ENCODE results near the gene ZNF205. TPM values are rescaled to one million over a fixed set of nuclear protein-coding genes. Genes with fewer than 3 reads are reported as not detected.
"Not testable (repeated sequence)": the region's sequence is repeated elsewhere in the genome, so short reads cannot be mapped to it uniquely, and the experiment has no call there.

ZNF205 gene
- total and polyA plus RNA-seq, 10 of the 15 experiments (the other 5 are each of a cell fraction or from before 2014, with no cell fraction given), result 0.26 to 1.5 (median 0.78) TPM; not detected in 2

- TF ChIP-seq ZBTB11 (CRISPR knock-in tag; IDR thresholded peaks at IDR 0.05), result no peak
- TF ChIP-seq CBFB (IDR thresholded peaks at IDR 0.05; ENCODE audit: low read depth), result no peak
- TF ChIP-seq FOS (IDR thresholded peaks at IDR 0.05; ENCODE audit: borderline replicate concordance, extremely low read depth, insufficient read length), result no peak
- in situ Hi-C loops (cut with MboI), result no loop called here
- Histone ChIP-seq H3K4me2 (ENCODE audit: control insufficient read depth, insufficient read depth) (no peak overlapping the region), H3K4me1 (ENCODE audit: control insufficient read depth, insufficient read depth, low read length) (peaks cover 12% of the 10 kb centered on the region), H3K9ac (ENCODE audit: control insufficient read depth, insufficient read depth, low read length) (no peak overlapping the region), H3K27me3 (replicated peaks in 1 of 2; ENCODE audit: control insufficient read depth in 2 of 2, insufficient read depth in 2 of 2, low read length in 1 of 2) (no peaks in the 10 kb centered on the region; a peak in 2 of 4 replicates), H4K20me1 (ENCODE audit: control insufficient read depth, insufficient read depth) (no peaks in the 10 kb centered on the region), H3K4me3 (no peak overlapping the region), H2AFZ (ENCODE audit: control insufficient read depth, low read depth, low read length) (no peak overlapping the region), H3K27ac (ENCODE audit: control insufficient read depth, insufficient read depth) (no peak overlapping the region), H3K36me3 (ENCODE audit: control insufficient read depth in 2 of 2, insufficient read depth in 2 of 2, low read length in 1 of 2) (no peaks in the 10 kb centered on the region), H3K9me3 (replicated peaks; ENCODE audit: control insufficient read depth, insufficient read depth, low read length) (no peaks in the 10 kb centered on the region), H3K79me2 (ENCODE audit: control insufficient read depth, insufficient read depth, low read length) (no peaks in the 10 kb centered on the region)
- FAIRE-seq, result no peak
- RAD21 ChIA-PET (ENCODE audit: unreplicated experiment), result interaction anchor here (0.8 to 2.1 kb wide), 8 partner anchors 15 to 162 kb away, joined by 3 to 11 read pairs (median 4); partner anchors contain the start of gene ZNF213
- CTCF ChIA-PET, result interaction anchor here (0.6 to 1.6 kb wide), 15 partner anchors 8 to 138 kb away, joined by 3 to 11 read pairs (median 4); partner anchors contain the start of genes ZNF213 and ZSCAN10
- 6% methylated on average over 1 of the region's 1 CpG for WGBS (ENCODE audit: insufficient coverage, insufficient replicate concordance, low lambda C conversion rate, missing lambda C conversion rate)
- no peak for DNase-seq (ENCODE audit: low read depth, low spot score)
- ATAC-seq, result no peak
- no TSS peak for BruUV-seq (replicated peaks)
- intact Hi-C loops (cut with micrococcal nuclease; ENCODE audit: unreplicated experiment), result loop anchor here (2.0 kb wide), 1 partner anchor 108 kb away; no protein-coding TSS in a partner anchor
- SMC1A ChIA-PET (ENCODE audit: uncharacterized antibody, unreplicated experiment), result interaction anchor here (0.6 to 1.3 kb wide), 6 partner anchors 16 to 107 kb away, joined by 3 to 10 read pairs (median 4); partner anchors contain the start of gene ZNF213
- POLR2A ChIA-PET, result interaction anchor here (0.6 kb wide), 1 partner anchor 1683 kb away, joined by 3 read pairs; no protein-coding TSS in a partner anchor
Observed at GRCh38 chr16:3166505-3166886, 54.1 kb downstream of the ZNF205 start.

GRCh38 chr16:3168729-3169128 is 56.3 kb downstream of the ZNF205 start:
- BruUV-seq (replicated peaks); H3K9ac ChIP-seq (ENCODE audit: control insufficient read depth, insufficient read depth, low read length); H3K9me3 ChIP-seq (replicated peaks; ENCODE audit: control insufficient read depth, insufficient read depth, low read length); FAIRE-seq; H3K27me3 ChIP-seq (replicated peaks in 1 of 2; ENCODE audit: control insufficient read depth in 2 of 2, insufficient read depth in 2 of 2, low read length in 1 of 2); DNase-seq (ENCODE audit: low read depth, low spot score); ATAC-seq; intact Hi-C loops (cut with micrococcal nuclease; ENCODE audit: unreplicated experiment); in situ Hi-C loops (cut with MboI); H3K79me2 ChIP-seq (ENCODE audit: control insufficient read depth, insufficient read depth, low read length); H2AFZ ChIP-seq (ENCODE audit: control insufficient read depth, low read depth, low read length); H3K36me3 ChIP-seq (ENCODE audit: control insufficient read depth in 2 of 2, insufficient read depth in 2 of 2, low read length in 1 of 2); H4K20me1 ChIP-seq (ENCODE audit: control insufficient read depth, insufficient read depth); H3K27ac ChIP-seq (ENCODE audit: control insufficient read depth, insufficient read depth); H3K4me3 ChIP-seq; H3K4me2 ChIP-seq (ENCODE audit: control insufficient read depth, insufficient read depth): not testable (repeated sequence)
- SMC1A ChIA-PET (ENCODE audit: uncharacterized antibody, unreplicated experiment), result interaction anchor here (0.7 to 2.6 kb wide), 7 partner anchors 11 to 137 kb away, joined by 3 to 10 read pairs (median 5); partner anchors contain the start of gene ZNF213
- RAD21 ChIA-PET (ENCODE audit: unreplicated experiment), result interaction anchor here (1.0 to 2.4 kb wide), 5 partner anchors 10 to 110 kb away, joined by 3 to 11 read pairs (median 4); no protein-coding TSS in a partner anchor
- CTCF ChIA-PET, result interaction anchor here (0.6 to 6.0 kb wide), 14 partner anchors 11 to 203 kb away, joined by 3 to 56 read pairs (median 5); partner anchors contain the start of genes IL32 and ZNF213
- peaks cover 25% of the 10 kb centered on the region for H3K4me1 ChIP-seq (ENCODE audit: control insufficient read depth, insufficient read depth, low read length)
- POLR2A ChIA-PET, result interaction anchor here (1.6 to 1.9 kb wide), 3 partner anchors 10 to 63 kb away, joined by 4 to 6 read pairs (median 4); no protein-coding TSS in a partner anchor
- 71% methylated on average over 7 of the region's 7 CpGs for WGBS (ENCODE audit: insufficient coverage, insufficient replicate concordance, low lambda C conversion rate, missing lambda C conversion rate)

Measured in GM12878 (cell line).